ENCODE data around the gene TMEM9.

DNA sequence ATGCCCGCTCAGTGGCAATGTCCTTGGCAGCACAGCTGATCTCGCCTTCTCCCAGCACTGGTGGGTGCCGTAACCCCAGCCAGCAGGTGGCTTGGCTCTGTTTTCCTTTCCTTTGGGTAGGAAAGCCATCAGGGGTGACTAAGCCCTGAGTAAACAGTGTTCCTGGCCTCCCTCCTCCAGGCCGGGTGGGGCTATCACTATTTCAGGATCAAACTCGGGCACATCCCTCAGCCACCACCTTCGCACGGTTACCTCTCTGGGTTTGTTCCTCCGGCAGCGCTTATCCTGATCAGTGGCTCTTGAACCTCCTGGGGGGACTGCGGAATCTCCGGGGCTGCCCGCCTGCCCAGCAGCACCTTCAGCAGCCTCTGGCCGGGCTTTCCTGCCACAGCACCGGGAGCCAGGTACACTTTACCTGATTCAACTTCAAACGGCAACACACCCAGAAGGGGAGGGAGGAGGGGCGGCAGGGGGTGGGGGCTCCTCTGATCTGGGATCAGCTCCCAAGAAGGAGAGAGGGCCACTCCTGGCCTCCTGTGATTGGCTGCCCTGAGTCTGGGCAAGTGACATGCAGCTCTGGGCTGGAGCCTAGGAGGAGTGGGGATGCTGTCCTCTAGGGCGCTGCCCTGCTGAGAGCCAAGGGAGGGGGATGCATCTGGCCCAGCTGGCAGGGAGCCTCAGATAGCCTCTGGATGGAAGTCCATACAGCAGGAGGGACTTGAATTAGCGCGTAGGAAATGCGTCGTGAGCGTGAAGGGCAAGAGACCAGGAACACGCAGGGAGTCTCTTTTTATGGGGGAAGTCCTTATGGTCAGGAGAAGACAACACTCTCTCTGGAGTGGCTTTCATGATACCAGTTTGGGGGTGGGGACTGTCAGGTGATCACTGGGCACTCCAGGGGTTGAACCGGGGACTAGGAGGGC, 27.2 kb downstream of the TMEM9 start, which contains the start of gene ASCL5:
- TF ChIP-seq POLR2A (IDR thresholded peaks at IDR 0.05), result no peak
- TF ChIP-seq, protein P1, sequence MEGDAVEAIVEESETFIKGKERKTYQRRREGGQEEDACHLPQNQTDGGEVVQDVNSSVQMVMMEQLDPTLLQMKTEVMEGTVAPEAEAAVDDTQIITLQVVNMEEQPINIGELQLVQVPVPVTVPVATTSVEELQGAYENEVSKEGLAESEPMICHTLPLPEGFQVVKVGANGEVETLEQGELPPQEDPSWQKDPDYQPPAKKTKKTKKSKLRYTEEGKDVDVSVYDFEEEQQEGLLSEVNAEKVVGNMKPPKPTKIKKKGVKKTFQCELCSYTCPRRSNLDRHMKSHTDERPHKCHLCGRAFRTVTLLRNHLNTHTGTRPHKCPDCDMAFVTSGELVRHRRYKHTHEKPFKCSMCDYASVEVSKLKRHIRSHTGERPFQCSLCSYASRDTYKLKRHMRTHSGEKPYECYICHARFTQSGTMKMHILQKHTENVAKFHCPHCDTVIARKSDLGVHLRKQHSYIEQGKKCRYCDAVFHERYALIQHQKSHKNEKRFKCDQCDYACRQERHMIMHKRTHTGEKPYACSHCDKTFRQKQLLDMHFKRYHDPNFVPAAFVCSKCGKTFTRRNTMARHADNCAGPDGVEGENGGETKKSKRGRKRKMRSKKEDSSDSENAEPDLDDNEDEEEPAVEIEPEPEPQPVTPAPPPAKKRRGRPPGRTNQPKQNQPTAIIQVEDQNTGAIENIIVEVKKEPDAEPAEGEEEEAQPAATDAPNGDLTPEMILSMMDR (IDR thresholded peaks at IDR 0.05), result no peak
